22Rv1 (cell line): ENCODE results near the gene AKNA.

Experiments used
- H3K27ac ChIP-seq: fragments of 450-650 bp; 2 replicates; pipeline ENCODE4 v1.5.1; 2017
- CTCF ChIP-seq: fragments of 450-650 bp; IDR thresholded peaks from 2 replicates; pipeline ENCODE4 v1.5.1; 2017; ENCODE audit warnings: mild to moderate bottlenecking
- ZFX ChIP-seq: fragments of 450-650 bp; IDR thresholded peaks from 2 replicates; pipeline ENCODE4 v1.6.1; 2017; ENCODE audit warnings: antibody characterized with exemption, borderline replicate concordance

AKNA gene

GRCh38 chr9:114384341-114384740 is 3.4 kb downstream of the AKNA start:
- H3K27ac ChIP-seq = no peak overlapping the region
- TF ChIP-seq CTCF (no peak), ZFX (no peak)

DNA sequence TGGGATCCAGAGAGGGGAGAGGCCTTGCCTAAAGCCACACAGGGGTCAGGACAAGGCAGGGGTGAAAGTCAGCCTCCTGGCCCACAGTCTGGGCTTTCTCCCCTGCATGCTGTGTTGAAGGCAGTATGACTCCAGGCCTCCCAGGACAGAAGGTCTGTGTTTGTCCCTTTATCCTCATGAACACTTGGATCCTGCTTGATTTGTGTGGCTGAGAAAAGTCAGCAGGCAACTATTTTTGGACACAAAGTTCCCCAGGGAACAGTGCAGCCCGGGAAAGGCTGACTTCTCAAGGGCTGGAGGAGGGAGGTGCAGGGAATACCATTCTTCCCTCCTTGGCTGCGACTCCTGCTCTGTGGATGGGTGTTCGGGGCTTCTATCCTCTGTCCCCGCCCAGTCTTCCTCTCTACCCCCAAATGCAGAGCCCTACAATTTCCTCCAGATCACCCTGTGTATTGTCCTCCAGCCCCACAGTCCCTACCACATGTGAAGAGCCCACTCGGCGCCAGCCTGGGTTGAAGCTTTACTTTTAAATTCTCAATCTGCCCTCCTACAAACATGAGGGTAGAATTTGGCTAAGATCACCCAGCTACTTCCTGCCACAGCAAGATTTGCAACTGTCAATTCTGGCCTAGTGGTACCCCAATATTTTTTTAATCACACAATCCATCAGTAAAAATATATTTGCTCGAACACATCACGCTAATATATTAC is 4.1 kb downstream of the AKNA start:
- H3K27ac ChIP-seq = no peak overlapping the region
- TF ChIP-seq ZFX (no peak), CTCF (no peak)

GRCh38 chr9:114382699-114383520 is 4.9 kb downstream of the AKNA start:
- no peak overlapping the region for H3K27ac ChIP-seq
- TF ChIP-seq CTCF (no peak), ZFX (no peak)

GRCh38 chr9:114378883-114379282 is 8.9 kb downstream of the AKNA start:
- TF ChIP-seq ZFX = no peak
- no peak for TF ChIP-seq CTCF
- H3K27ac ChIP-seq = no peak overlapping the region

- TF ChIP-seq ZFX = no peak
- no peak for TF ChIP-seq CTCF
- no peak overlapping the region for H3K27ac ChIP-seq
Measured at GRCh38 chr9:114378016-114378415, 9.8 kb downstream of the AKNA start.

GRCh38 chr9:114376586-114377445 is 11.0 kb downstream of the AKNA start:
- no peak for TF ChIP-seq ZFX
- TF ChIP-seq CTCF = no peak
- no peak overlapping the region for H3K27ac ChIP-seq
